K562 (cell line): ENCODE data around the gene NPAS2.

Experiments used
- EP300 ChIP-seq: IDR thresholded peaks from 2 replicates; pipeline ENCODE4 v1.6.1; 2012; ENCODE audit warnings: low read length, improper control_type of control experiment
- FOXA1 ChIP-seq: fragments of 450-650 bp; IDR thresholded peaks from 2 replicates; pipeline ENCODE4 v1.6.1; 2016; ENCODE audit warnings: mild to moderate bottlenecking, borderline replicate concordance
- IRF2 ChIP-seq: sonication (generic); formaldehyde crosslinking; IDR thresholded peaks from 2 replicates; pipeline ENCODE4 v1.8.1; 2022; ENCODE audit warnings: mild to moderate bottlenecking, missing genetic modification reagents
- KDM5B ChIP-seq: fragments of 200-600 bp; sonication (generic); IDR thresholded peaks from 2 replicates; pipeline ENCODE4 v1.6.1; 2012; ENCODE audit warnings: low read depth, mild to moderate bottlenecking, moderate library complexity, low read length, control low read depth, inconsistent platforms; ENCODE audit not compliant: insufficient replicate concordance
- NFRKB ChIP-seq: fragments of 450-650 bp; IDR thresholded peaks from 2 replicates; pipeline ENCODE4 v1.6.1; 2016; ENCODE audit warnings: low read depth
- PATZ1 ChIP-seq: fragments of 250-450 bp; sonication (Bioruptor Pico); IDR thresholded peaks from 2 replicates; pipeline ENCODE4 v1.5.0; 2020; ENCODE audit warnings: mild to moderate bottlenecking, borderline replicate concordance
- POLR2A ChIP-seq: fragments of 450-650 bp; conservative IDR thresholded peaks from 2 replicates; pipeline ENCODE4 v1.6.1; 2016
- POLR2AphosphoS5 ChIP-seq: IDR thresholded peaks from 2 replicates; pipeline ENCODE4 v1.6.1; 2011; ENCODE audit warnings: mild to moderate bottlenecking, low read depth, low read length, moderate library complexity; ENCODE audit not compliant: control insufficient read depth, insufficient read depth
- SIRT6 ChIP-seq: IDR thresholded peaks from one replicate; pipeline ENCODE4 v1.6.1; 2012; ENCODE audit warnings: low read depth, mild to moderate bottlenecking, control low read depth, inconsistent platforms, low read length, moderate library complexity
- ZBTB49 ChIP-seq: sonication (generic); formaldehyde crosslinking; IDR thresholded peaks from 2 replicates; pipeline ENCODE4 v1.8.0; 2022; ENCODE audit warnings: missing genetic modification reagents, mild to moderate bottlenecking, borderline replicate concordance
- ZNF311 ChIP-seq: fragments of 250-450 bp; sonication (Bioruptor Pico); IDR thresholded peaks from 2 replicates; pipeline ENCODE4 v1.4.0; 2020; ENCODE audit warnings: mild to moderate bottlenecking, moderate library complexity

- no peak for TF ChIP-seq ZBTB49 (CRISPR knock-in tag)
- no peak for TF ChIP-seq FOXA1
- TF ChIP-seq EP300 = no peak
- no peak for TF ChIP-seq POLR2AphosphoS5
- no peak for TF ChIP-seq KDM5B
- TF ChIP-seq SIRT6 = no peak
- no peak for TF ChIP-seq PATZ1
- no peak for TF ChIP-seq IRF2
- TF ChIP-seq POLR2A = no peak
- TF ChIP-seq NFRKB = no peak
- TF ChIP-seq ZNF311 = no peak
Measured at GRCh38 chr2:100900156-100900795, 80.3 kb downstream of the NPAS2 start.
